Neural cell (in vitro differentiated cells): ENCODE measurements around the gene TMEM61. TPM values are rescaled to one million over a fixed set of nuclear protein-coding genes. Genes with fewer than 3 reads are reported as not detected.

ENCODE experiments used
- H2AFZ ChIP-seq: fragments of 200-600, 300-800 bp; sonication (generic), shearing (Covaris generic); 2 replicates; pipeline ENCODE4 v1.6.0; 2014; ENCODE audit warnings: low read depth, mild to moderate bottlenecking, antibody characterized with exemption, low read length, moderate library complexity
- H3F3A ChIP-seq: fragments of 200-600 bp; shearing (Covaris generic); 2 replicates; pipeline ENCODE4 v1.6.1; 2016; ENCODE audit warnings: mild to moderate bottlenecking, moderate library complexity, mixed read lengths, antibody characterized with exemption, low read length; ENCODE audit not compliant: insufficient read depth, poor library complexity, severe bottlenecking
- H3K27ac ChIP-seq: fragments of 200-600, 300-800 bp; sonication (generic), shearing (Covaris generic); 2 replicates; pipeline ENCODE4 v1.5.1; 2014; ENCODE audit warnings: mild to moderate bottlenecking, low read length, moderate library complexity
- H3K27me3 ChIP-seq: fragments of 300-800, 200-600 bp; sonication (generic), shearing (Covaris generic); 2 replicates; pipeline ENCODE4 v1.6.0; 2014; ENCODE audit warnings: mild to moderate bottlenecking, low read depth, low read length, moderate library complexity; ENCODE audit not compliant: insufficient read depth
- H3K36me3 ChIP-seq: fragments of 300-800, 200-600 bp; sonication (generic), shearing (Covaris generic); 2 replicates; pipeline ENCODE4 v1.5.1; 2014; ENCODE audit warnings: mild to moderate bottlenecking, antibody characterized with exemption, low read length, moderate library complexity; ENCODE audit not compliant: insufficient read depth
- H3K4me2 ChIP-seq: fragments of 300-800, 200-600 bp; sonication (generic), shearing (Covaris generic); 2 replicates; pipeline ENCODE4 v1.6.0; 2014; ENCODE audit warnings: mild to moderate bottlenecking, low read length
- H3K4me3 ChIP-seq: fragments of 300-800, 200-600 bp; sonication (generic), shearing (Covaris generic); 2 replicates; pipeline ENCODE4 v1.5.1; 2014; ENCODE audit warnings: mild to moderate bottlenecking, low read length, moderate library complexity
- H3K79me2 ChIP-seq: fragments of 200-600 bp; shearing (Covaris generic); replicated peaks from 2 replicates; pipeline ENCODE4 v1.6.0; 2014; ENCODE audit warnings: mild to moderate bottlenecking, low read length, moderate library complexity; ENCODE audit not compliant: insufficient read depth
- H3K9ac ChIP-seq: fragments of 300-800, 200-600 bp; sonication (generic), shearing (Covaris generic); 2 replicates; pipeline ENCODE4 v1.6.1; 2016; ENCODE audit warnings: mild to moderate bottlenecking, low read length, mixed read lengths
- H3K9me2 ChIP-seq: fragments of 200-600 bp; shearing (Covaris generic); 2 replicates; pipeline ENCODE4 v1.6.1; 2016; ENCODE audit warnings: mild to moderate bottlenecking, low read length, mixed read lengths; ENCODE audit not compliant: insufficient read depth
- H3K9me3 ChIP-seq: fragments of 200-600, 300-800 bp; sonication (generic), shearing (Covaris generic); 2 replicates; pipeline ENCODE4 v1.6.1; 2016; ENCODE audit warnings: mild to moderate bottlenecking, mixed run types, low read length, moderate library complexity, mixed read lengths
- H4K20me1 ChIP-seq: fragments of 200-600 bp; shearing (Covaris generic); 2 replicates; pipeline ENCODE4 v1.6.1; 2016; ENCODE audit warnings: mild to moderate bottlenecking, mixed run types; ENCODE audit not compliant: insufficient read depth
- EP300 ChIP-seq: fragments of 450-650 bp; conservative IDR thresholded peaks from 2 replicates; pipeline ENCODE4 v1.6.1; 2014; ENCODE audit warnings: antibody characterized with exemption, mild to moderate bottlenecking, moderate library complexity; ENCODE audit not compliant: poor library complexity, severe bottlenecking
- EZH2 ChIP-seq: fragments of 200-600, 300-800 bp; shearing (Covaris generic), sonication (generic); IDR thresholded peaks from 2 replicates; pipeline ENCODE4 v1.6.1; 2014; ENCODE audit warnings: antibody characterized with exemption, low read length, borderline replicate concordance, mild to moderate bottlenecking; ENCODE audit not compliant: insufficient read depth, poor library complexity, severe bottlenecking
- MXI1 ChIP-seq: fragments of 450-650 bp; conservative IDR thresholded peaks from 2 replicates; pipeline ENCODE4 v1.6.1; 2014; ENCODE audit warnings: antibody characterized with exemption, mild to moderate bottlenecking; ENCODE audit not compliant: poor library complexity, severe bottlenecking
- POLR2AphosphoS5 ChIP-seq: IDR thresholded peaks from 2 replicates; pipeline ENCODE4 v1.6.1; 2012
- RAD21 ChIP-seq: fragments of 450-650 bp; conservative IDR thresholded peaks from 2 replicates; pipeline ENCODE4 v1.6.1; 2014; ENCODE audit warnings: antibody characterized with exemption, mild to moderate bottlenecking, moderate library complexity
- SMC3 ChIP-seq: fragments of 450-650 bp; conservative IDR thresholded peaks from 2 replicates; pipeline ENCODE4 v1.6.1; 2014; ENCODE audit warnings: antibody characterized with exemption, mild to moderate bottlenecking, moderate library complexity; ENCODE audit not compliant: poor library complexity
- TAF1 ChIP-seq: IDR thresholded peaks from 2 replicates; pipeline ENCODE4 v1.6.1; 2012; ENCODE audit warnings: low read depth
- polyA plus RNA-seq: library from polyadenylated mRNA; depleted of rRNA; stranded (reverse); fragments of >200 nt; gene quantifications from 2 replicates; pipeline ENCODE4 v1.2.3, GENCODE V29; 2014
- TF ChIP-seq, protein P1 (sequence below): fragments of 450-650 bp; IDR thresholded peaks from 2 replicates; pipeline ENCODE4 v1.5.1; 2014; ENCODE audit warnings: antibody characterized with exemption, mild to moderate bottlenecking, moderate library complexity; ENCODE audit not compliant: poor library complexity, severe bottlenecking
- TF ChIP-seq, protein P2 (sequence below): IDR thresholded peaks from 2 replicates; pipeline ENCODE4 v1.6.1; 2012; ENCODE audit warnings: borderline replicate concordance

TMEM61 gene
- polyA plus RNA-seq, 1 donor from 2014 or later = not detected

GRCh38 chr1:55040083-55040932 lies 59.9 kb downstream of the TMEM61 start:
- Histone ChIP-seq H3K27me3 (peaks cover 49% of the 10 kb centered on the region), H3K79me2 (no peaks in the 10 kb centered on the region), H3F3A (no peaks in the 10 kb centered on the region), H3K9me3 (no peaks in the 10 kb centered on the region), H3K27ac (no peak overlapping the region), H2AFZ (no peak overlapping the region), H4K20me1 (no peaks in the 10 kb centered on the region), H3K9ac (no peak overlapping the region), H3K9me2 (no peaks in the 10 kb centered on the region), H3K4me2 (no peak overlapping the region), H3K4me3 (peak overlapping the region; percentile 65), H3K36me3 (no peaks in the 10 kb centered on the region)
- no peak for TF ChIP-seq RAD21
- peak; percentile 28 for TF ChIP-seq EZH2

GRCh38 chr1:55040933-55041494 lies 60.6 kb downstream of the TMEM61 start:
- H3K4me2 ChIP-seq = no peak overlapping the region
- H3K9ac ChIP-seq = no peak overlapping the region
- no peak overlapping the region for H2AFZ ChIP-seq

GRCh38 chr1:55041613-55042012 lies 61.2 kb downstream of the TMEM61 start:
- peaks cover 49% of the 10 kb centered on the region for H3K27me3 ChIP-seq
- no peaks in the 10 kb centered on the region for H3K79me2 ChIP-seq
- no peak overlapping the region for H3K4me2 ChIP-seq
- H3K9ac ChIP-seq = no peak overlapping the region
- no peak overlapping the region for H3K4me3 ChIP-seq
- TF ChIP-seq RAD21 (no peak), MXI1 (no peak), SMC3 (no peak), EZH2 (no peak), TAF1 (no peak), EP300 (no peak), POLR2AphosphoS5 (no peak)
- TF ChIP-seq, protein P1, sequence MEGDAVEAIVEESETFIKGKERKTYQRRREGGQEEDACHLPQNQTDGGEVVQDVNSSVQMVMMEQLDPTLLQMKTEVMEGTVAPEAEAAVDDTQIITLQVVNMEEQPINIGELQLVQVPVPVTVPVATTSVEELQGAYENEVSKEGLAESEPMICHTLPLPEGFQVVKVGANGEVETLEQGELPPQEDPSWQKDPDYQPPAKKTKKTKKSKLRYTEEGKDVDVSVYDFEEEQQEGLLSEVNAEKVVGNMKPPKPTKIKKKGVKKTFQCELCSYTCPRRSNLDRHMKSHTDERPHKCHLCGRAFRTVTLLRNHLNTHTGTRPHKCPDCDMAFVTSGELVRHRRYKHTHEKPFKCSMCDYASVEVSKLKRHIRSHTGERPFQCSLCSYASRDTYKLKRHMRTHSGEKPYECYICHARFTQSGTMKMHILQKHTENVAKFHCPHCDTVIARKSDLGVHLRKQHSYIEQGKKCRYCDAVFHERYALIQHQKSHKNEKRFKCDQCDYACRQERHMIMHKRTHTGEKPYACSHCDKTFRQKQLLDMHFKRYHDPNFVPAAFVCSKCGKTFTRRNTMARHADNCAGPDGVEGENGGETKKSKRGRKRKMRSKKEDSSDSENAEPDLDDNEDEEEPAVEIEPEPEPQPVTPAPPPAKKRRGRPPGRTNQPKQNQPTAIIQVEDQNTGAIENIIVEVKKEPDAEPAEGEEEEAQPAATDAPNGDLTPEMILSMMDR = no peak
- TF ChIP-seq, protein P2, sequence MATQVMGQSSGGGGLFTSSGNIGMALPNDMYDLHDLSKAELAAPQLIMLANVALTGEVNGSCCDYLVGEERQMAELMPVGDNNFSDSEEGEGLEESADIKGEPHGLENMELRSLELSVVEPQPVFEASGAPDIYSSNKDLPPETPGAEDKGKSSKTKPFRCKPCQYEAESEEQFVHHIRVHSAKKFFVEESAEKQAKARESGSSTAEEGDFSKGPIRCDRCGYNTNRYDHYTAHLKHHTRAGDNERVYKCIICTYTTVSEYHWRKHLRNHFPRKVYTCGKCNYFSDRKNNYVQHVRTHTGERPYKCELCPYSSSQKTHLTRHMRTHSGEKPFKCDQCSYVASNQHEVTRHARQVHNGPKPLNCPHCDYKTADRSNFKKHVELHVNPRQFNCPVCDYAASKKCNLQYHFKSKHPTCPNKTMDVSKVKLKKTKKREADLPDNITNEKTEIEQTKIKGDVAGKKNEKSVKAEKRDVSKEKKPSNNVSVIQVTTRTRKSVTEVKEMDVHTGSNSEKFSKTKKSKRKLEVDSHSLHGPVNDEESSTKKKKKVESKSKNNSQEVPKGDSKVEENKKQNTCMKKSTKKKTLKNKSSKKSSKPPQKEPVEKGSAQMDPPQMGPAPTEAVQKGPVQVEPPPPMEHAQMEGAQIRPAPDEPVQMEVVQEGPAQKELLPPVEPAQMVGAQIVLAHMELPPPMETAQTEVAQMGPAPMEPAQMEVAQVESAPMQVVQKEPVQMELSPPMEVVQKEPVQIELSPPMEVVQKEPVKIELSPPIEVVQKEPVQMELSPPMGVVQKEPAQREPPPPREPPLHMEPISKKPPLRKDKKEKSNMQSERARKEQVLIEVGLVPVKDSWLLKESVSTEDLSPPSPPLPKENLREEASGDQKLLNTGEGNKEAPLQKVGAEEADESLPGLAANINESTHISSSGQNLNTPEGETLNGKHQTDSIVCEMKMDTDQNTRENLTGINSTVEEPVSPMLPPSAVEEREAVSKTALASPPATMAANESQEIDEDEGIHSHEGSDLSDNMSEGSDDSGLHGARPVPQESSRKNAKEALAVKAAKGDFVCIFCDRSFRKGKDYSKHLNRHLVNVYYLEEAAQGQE = no peak
- H3K9me2 ChIP-seq = no peaks in the 10 kb centered on the region
- no peak overlapping the region for H3K27ac ChIP-seq
- no peaks in the 10 kb centered on the region for H3F3A ChIP-seq
- H3K9me3 ChIP-seq = no peaks in the 10 kb centered on the region
- H4K20me1 ChIP-seq = no peaks in the 10 kb centered on the region
- H2AFZ ChIP-seq = no peak overlapping the region
- no peaks in the 10 kb centered on the region for H3K36me3 ChIP-seq

More at GRCh38 chr1:55040933-55041494, 60.6 kb downstream of the TMEM61 start:
- H4K20me1 ChIP-seq = no peaks in the 10 kb centered on the region
- no peaks in the 10 kb centered on the region for H3K36me3 ChIP-seq
- H3K27ac ChIP-seq = no peak overlapping the region
- TF ChIP-seq POLR2AphosphoS5 = no peak
- no peak for TF ChIP-seq EP300
- TF ChIP-seq, protein P2 = no peak
- TF ChIP-seq SMC3 = no peak
- no peak for TF ChIP-seq MXI1
- no peak for TF ChIP-seq RAD21
- H3K27me3 ChIP-seq = peaks cover 49% of the 10 kb centered on the region
- H3K79me2 ChIP-seq = no peaks in the 10 kb centered on the region
- no peak overlapping the region for H3K4me3 ChIP-seq
- H3K9me2 ChIP-seq = no peaks in the 10 kb centered on the region
- no peaks in the 10 kb centered on the region for H3F3A ChIP-seq
- H3K9me3 ChIP-seq = no peaks in the 10 kb centered on the region
